HG03039 (cell line): Measurements from ENCODE around the gene IGF1R.

Experiments used
- ATAC-seq: cut with Tn5 transposase; IDR thresholded peaks from one replicate; pipeline ENCODE4 v1.9.1; 2021; ENCODE audit warnings: mild to moderate bottlenecking, moderate library complexity; ENCODE audit not compliant: unreplicated experiment

The IGF1R gene

DNA sequence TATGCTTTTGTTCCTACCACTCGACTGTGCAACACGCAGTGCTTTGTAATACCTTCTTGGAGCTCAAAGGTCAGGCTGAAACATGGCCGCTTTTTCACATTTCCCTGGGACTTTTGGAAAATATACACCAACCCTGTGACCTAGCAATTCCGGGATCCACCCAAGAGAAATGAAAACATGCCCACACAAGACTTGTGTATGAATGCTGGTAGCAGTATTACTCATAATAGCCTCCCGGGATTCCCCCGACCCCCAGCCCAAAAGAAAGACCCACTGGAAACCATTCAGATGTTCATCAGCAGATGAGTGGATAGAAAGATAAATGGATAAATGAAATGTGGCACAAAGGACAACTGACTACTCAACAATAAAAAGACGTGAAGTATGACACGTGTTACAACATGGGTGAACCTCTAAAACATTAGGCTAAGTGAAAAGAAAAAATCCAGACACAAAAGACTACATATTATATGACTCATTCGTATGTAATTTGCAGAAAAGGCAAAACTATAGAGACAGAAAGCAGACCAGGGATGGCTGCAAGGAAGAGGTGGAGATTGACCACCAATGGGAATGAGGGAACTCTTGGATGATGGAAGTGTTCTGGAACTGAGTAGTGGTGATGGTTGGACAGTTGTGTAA lies 255.2 kb downstream of the IGF1R start:
- no peak for ATAC-seq

DNA sequence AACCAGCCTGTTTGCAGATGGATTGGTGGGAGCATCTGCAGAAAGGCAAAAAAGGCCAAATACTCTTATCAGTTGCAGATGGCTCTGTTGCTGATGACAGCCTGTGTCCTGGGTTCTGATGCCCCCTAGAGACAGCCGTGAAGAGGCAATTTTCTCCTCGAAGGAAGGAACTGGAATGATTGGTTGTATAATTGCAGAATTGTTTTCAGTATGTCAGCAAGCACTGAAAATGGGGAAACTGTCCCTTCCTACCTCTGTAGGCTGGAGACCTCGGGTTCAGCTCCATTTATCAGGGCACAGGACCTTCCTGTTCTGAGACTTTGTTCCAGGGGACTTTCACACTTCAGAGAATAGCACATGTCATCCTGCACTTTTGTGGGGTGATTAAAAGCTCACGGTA lies 256.2 kb downstream of the IGF1R start:
- ATAC-seq, result no peak

DNA sequence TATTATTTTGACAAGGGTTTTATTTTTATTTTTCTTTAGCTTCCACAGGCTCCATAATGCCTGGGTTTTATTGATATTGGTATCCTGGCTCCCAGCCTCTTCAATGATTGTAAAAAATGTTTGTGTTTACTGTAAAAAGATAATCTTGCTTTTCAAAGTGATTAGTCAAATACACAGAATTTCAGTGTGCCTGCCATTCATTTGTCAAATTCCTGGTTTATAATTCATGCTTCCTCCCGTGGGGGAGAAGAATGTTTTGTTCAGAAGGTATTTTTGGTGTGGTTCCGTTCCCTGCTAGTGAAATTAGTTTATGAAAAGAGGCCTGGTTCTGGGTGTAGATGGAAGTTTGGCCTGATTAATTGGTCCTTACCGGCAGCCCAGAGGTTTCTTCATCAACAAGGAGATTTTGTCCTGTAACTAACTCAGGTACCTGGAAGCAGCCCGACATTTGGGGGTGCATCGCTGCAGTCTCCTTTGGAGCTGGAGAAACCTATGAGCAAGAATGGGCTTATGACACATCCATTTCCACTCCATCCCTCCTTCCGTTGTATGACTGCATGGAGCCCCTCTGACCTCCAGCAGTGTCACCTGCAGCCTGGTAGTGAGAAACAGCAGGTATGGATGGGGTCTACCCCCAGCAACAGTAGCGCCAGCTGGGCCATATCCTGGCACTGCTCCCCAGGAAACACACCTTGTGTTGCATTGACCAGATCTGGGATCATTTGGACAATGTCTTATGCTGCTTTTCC lies 257.8 kb downstream of the IGF1R start:
- ATAC-seq, result no peak

DNA sequence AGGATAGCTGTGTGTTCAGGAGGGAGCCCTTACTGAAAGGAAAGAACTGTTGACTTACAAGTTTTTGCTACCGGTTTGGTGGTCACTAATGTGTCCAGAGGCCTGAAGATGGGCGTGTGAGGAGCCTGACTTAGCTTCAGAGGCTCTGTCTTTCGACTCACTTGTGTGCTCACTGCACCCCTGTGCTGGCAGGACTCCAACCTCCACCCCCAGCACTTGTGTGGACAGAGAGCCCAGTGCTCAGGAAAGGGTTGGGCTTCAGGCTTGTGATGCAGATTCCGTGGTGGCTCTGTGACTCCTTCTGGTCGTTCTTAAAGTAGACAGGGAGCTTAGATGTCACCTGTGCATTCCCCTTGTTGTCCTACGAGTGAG lies 258.4 kb downstream of the IGF1R start:
- ATAC-seq, result no peak

DNA sequence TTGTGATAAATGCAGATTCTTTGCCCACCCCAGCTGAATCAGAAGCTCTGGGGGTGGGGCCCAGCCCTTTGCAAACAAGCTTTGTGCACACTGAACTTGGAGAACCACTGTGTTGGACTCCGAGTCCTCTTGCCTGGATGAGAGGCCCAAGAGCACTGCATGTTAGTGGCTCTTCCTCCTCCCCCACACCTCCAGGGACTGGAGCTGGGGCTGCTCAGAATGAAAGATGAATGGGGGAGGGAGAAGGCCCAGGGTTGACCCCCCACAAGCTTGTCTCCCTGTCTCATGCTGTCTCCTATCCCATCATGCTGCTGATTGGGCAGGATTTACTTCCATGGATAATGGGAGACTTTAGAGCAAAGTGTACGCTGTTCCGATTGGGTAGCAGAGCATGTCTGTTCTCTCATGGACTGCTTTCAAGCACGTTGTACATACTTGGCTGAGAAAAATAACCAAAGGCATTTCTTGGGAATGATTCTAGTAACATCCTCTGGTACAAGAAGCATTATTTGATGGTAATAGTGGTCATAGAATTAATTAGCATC lies 259.7 kb downstream of the IGF1R start:
- no peak for ATAC-seq

DNA sequence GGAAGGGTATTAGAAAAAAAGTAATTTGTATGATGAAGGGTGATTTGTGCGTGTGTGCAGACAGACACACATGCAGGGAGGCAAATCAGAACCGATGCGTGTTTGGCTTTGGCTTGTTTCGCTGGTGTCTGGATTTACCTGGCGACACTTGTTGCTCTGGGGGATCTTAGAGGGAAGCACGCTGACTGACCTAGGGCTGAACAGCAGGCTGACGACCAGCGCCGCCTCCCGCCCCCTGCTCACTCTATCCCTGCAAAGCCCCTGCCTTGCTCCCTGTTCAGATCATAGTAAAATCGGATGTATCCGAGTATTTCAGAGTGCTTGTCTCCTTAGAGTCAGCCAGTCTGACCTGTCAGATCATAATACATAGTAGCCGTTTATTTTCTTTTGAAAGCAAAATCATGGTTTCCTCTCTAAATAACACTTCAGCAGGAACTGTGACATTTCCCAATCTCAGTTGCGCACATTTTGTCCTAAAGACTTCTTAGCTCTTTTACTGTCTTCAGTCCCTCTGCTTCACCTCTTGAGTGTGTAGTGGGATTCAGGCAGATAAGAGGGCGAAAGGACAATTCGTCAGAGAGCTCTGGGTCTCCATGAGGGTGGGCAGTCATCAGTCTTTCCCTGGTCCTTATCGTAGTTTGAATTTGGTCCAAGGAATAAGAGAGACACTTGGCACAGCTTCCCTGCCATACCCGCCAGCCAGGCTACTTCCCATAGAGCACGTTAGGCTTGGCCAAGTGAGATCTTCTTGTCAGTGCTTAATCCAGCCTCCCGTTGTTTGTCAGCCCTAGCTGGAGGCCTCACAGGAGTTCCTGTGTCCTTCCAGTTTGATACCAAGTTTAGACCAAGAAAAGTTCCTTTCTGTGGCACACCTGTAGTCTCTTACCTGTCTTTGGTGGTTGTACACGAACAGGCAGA lies 261.9 kb downstream of the IGF1R start:
- no peak for ATAC-seq

DNA sequence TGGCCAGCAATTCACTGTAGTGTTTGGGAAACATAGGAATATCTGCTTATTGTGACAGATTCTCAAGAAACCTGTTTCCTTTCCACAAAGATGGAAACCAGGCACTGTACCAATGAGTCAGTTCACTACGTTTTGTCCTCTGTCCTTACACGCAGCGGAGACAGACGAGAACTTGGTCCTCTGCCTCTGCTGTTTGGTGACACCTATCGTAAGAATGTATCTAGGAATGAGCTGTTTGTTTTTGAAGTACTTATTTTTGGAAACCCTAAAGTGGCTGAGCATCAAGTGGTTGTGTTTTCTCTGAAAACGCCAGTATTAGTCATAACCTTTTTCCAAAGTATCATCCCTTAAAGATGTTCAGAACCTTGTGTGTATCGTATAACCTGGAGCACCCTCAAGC lies 266.3 kb downstream of the IGF1R start:
- no peak for ATAC-seq

DNA sequence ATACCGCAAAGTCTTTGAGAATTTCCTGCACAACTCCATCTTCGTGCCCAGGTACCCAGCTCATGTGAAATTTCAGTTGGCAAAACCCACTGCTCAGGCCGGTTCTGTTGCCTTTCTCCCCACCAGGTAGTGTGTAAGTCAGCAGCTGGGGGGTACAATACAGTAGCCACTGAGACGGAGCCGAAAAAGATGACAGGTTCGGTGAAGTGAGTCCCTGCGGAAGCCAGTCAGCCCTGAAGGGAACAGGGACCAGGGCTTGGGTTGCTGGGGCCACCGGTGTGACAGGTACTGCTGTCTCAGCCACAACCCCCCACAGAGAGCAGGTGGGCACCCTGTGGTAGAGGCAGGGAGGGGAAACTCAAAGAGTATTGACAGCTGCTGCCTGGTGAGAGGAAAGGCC lies 268.5 kb downstream of the IGF1R start:
- no peak for ATAC-seq

DNA sequence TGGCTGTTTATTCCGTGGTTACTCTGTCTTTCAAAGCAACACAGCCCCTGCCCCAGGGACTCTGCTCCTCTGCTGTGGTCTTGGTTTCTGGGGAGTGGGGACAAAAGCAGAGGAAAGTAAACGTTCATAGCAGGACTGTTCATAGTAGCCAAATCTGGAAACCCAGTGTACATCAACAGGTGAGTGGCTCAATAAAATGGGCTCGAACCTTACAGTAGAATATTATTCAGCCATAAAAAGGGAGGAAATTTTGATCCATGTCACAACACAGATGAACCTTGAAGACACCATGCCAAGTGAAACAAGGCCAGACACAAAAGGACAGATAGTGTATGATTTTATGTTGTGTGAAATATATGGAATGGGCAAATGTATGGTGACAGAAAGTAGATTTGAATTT lies 269.1 kb downstream of the IGF1R start:
- ATAC-seq, result no peak

DNA sequence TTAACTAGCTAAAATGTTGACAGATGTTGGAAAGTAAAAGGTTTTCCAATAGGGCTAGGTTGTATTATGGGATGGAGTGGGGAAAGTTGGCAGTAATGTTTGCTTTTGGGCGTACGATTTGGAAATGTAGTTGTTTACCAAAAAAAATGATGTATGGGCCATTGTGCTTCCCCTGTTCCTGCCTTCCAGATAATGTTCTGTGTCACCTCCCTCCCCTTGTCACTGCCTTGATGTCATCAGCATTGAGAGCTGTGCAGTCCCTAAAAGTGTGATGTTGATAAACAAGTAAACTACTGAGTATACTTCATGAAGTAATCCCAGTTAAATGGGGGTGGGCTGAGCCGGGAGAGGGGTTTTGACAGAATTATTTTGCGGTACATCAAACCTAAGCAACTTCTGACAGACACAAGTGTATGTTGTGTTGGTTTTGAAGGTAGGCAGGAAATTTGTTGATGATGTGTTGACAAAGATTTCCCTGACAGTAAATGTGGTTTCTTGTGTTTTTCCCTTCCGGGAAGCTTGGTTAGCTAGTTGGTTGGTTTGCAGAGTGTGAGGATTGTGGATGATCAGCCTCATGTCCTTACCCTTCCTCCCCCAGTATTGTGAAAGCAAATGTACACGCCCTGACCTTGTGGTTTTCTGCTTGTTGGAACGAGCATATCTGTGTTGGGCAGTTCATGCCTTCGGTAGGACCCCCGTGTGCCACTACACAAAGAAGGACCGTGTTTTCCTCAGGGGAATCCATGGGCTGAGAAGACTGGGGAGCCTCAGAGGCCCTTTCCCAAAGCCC lies 271.9 kb downstream of the IGF1R start:
- ATAC-seq, result no peak

DNA sequence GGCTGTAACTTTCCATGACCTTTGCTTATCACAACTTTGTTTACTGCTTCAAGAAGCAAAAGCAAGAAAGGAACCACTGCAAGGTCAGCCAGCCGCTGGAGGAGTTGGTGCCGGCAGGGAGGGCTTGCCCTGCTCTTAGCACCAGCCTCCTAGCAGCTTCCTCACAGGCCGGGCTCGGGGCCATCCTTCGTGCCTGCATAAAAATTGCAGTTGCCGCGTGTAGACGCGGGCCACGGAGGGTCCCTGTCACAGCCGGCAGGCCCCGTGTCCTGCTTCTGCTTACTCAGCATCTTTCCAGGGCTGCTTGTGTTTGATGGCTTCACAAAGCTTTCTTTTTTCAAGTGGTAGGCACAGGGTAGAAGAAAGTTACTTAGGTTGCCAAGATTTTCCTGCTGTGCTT lies 274.8 kb downstream of the IGF1R start:
- no peak for ATAC-seq

DNA sequence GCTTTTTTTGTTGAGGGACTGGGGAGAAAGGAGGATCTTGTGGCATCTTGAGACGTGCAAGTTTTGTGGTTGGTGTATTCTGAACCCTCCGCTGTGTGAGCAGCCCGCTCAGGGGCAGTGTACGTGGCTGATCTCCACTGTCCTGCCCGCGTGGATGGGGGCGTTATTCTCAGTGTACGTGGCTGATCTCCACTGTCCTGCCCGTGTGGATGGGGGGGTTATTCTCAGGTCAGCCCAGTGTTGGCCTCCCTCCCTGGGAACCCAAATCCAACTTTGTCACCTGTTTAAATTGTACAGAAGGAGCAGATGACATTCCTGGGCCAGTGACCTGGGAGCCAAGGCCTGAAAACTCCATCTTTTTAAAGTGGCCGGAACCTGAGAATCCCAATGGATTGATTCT lies 275.2 kb downstream of the IGF1R start:
- ATAC-seq, result no peak

DNA sequence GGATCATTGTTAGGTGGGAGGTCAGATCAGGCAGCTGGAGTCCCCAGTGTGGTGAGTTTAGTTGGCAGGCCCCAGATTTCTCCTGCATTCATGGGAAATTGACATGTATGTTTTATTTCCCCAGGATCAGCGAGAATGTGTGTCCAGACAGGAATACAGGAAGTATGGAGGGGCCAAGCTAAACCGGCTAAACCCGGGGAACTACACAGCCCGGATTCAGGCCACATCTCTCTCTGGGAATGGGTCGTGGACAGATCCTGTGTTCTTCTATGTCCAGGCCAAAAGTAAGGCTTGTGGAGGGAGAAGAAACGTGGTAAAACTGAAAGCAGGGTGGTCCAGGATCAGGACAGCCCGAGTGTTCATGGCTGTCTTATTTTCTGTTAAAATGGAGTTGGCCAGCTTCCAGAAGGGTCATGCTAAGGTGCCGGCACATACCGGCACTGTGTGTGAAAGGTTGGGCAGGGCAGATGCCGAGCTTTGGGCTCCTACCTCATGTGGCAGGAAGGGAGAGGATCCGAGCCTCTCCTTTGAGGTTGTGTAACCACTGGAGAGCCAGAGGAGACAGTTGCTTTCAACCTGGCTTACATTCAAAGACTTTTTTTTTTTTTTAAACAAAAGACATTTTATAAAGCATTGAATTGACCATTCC lies 276.2 kb downstream of the IGF1R start:
- no peak for ATAC-seq

DNA sequence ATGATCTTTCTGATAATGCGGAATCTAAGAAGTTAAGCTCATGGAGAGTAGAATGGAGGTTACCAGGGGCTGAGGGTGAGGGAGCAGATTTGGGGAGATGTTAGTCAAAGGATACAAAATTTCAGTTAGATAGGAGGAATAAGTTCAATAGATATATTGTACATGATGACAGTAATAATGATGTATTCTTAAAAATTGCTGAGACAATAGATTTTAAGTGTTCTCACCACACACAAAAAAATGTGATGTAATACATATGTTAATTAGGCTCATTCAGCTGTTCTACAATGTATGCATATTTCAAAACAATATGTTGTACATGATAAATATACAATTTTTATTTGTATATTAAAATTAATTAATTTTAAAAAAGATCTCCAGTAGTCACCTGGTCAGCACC lies 277.9 kb downstream of the IGF1R start:
- ATAC-seq, result no peak

DNA sequence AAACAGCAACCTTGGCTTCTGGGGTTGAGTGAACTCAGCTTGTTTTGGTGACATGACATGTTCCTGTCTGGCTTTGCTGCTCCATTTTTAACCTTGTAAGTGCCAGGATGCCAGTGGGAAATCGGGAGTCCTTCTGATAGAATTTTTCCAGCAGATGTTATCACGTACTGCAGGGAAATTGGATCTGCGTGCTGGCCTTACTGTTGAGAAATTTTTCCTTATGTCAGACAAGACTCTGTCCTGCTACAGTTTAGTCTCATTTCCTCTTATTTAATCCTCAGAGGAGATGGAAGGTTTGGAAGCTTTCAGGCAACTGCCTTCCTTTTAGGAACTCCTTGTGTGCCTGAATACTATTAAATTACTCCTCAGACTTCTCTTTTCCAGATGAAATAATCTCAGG lies 278.7 kb downstream of the IGF1R start:
- ATAC-seq, result no peak

DNA sequence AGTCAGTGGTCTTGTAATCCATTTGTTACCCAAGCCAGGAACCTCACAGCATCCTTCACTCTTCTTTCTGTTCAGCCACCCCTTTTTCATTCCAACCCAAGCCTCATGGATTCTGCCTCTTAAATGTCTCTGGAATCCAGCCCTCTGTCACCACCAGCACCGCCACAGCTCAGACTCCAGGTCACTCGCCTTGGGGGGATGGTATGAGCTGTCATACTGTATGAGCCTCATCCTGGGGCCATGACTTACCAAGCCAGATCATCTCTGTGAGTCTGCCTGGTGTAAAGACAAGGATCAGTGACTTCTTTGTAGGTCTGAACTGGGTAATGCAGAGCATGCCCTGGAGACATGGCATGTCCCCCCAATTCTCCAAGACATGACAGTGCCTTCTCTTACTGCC lies 279.7 kb downstream of the IGF1R start:
- ATAC-seq, result no peak

DNA sequence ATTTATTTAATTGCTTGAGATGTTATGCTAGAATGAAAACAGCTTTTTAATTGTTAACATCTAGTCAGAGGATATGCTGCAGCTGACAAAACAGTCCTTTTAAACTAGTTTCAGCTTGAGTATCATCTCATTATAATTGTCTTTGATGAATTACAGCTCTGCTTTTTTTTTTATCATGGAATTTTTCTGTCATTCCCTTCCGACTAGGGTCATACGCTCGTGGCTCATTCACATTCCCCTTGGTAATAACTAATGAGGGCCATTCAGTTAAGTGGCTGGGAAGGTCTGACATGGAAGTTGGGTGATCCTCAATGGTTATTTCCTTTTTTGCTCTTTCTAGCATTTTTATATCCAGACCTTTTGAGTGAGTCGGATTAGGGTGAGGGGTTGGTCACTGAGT lies 282.2 kb downstream of the IGF1R start:
- ATAC-seq, result no peak

DNA sequence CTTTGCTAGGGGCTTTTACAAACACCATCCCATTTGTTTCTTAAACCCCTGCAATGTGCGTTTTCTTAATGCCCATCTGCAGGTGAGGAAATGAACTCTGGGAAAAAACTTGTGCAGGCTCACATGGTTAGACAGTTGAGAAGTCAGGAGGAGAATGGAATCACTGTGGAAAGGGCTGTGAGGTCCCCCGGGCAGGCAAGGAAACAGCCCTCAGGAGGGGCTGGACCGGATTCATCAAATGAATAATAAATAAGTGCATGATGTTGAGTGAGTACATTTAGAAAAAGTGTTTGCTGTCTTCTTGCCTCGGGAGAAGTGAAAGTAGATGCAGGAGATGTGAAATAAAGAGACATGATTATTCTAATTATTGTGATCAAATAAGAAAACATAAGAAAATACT lies 282.7 kb downstream of the IGF1R start:
- ATAC-seq, result no peak

DNA sequence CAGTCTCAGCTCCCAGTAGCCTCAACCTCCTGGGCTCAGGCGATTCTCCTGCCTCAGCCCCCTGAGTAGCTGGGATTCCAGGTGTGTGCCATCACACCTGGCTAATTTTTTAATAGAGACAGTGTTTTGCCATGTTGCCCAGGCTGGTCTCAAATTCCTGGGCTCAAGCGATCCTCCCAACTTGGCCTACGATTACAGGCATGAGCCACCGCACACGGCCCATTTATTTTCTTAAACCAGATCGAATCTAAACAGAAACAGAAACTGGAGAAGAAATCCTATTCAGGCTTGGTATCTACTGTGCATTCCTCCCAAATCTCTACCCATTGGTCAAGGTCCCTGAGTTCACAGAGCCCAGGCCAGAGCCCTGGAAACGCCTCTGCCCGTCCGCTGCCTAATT lies 285.1 kb downstream of the IGF1R start:
- no peak for ATAC-seq

DNA sequence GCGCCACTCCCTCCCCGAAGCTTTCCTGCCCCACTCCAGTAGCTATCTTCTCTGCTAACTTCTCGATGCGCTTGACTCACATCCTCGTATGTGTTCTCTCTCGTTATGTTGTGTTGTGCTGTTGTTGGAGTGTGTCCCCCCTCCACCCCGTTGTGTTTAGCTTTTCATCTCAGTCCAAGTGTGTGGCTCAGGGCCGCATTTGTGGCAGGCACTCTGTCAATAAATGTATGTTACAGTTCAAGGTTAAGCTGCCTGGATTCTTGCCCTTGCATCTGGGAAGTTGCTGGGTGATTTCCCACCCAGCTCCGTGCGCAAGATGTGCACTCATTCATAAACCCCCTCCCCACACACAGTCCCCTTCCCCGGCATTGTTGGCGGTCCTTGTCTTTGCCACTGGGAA lies 287.4 kb downstream of the IGF1R start:
- ATAC-seq, result no peak
